ENCODE results near the gene NEDD4L. TPM values are rescaled to one million over a fixed set of nuclear protein-coding genes. Genes with fewer than 3 reads are reported as not detected.
"Not testable (repeated sequence)": the region's sequence is repeated elsewhere in the genome, so short reads cannot be mapped to it uniquely, and the experiment has no call there.

NEDD4L gene
- total and polyA plus RNA-seq, 3 donors from 2014 or later = 14.3 to 43.1 (median 42.7) TPM

DNA sequence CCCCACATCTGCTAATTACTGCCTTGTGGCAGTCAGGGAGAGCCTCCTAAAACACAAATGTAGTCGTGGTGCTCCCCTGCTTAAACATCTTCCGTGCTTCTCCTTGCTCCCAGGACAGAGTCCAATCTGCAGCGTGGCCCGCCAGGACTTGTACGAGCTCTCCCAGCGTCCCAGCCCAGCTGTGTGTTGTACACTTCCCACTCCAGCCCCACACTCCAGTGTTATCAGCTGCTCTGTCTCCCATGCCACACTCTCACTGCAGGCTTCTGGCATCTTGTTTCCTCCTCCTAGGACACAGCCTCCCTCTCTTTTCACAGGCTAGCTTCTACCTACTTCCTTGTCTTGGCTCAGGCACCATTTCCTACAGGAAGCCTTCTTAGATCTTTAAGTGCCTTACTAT is 385.4 kb downstream of the NEDD4L start:
- no peaks in the 10 kb centered on the region for H3K27me3 ChIP-seq
- no peak for DNase-seq
- WGBS, 2 donors = 45 to 68% methylated on average over 6 of the region's 6 CpGs
- H3K4me1 ChIP-seq = no peaks in the 10 kb centered on the region
- no peak overlapping the region for H3K27ac ChIP-seq
- intact Hi-C loops (cut with DNase I; ENCODE audit: low total_unique reads) = no loop called here
- H3K36me3 ChIP-seq (ENCODE audit: low read depth, missing control alignments) = no peaks in the 10 kb centered on the region
- TF ChIP-seq POLR2A (IDR thresholded peaks at IDR 0.05) = no peak
- no peak overlapping the region for H3K4me3 ChIP-seq
- H3K9me3 ChIP-seq = no peaks in the 10 kb centered on the region

DNA sequence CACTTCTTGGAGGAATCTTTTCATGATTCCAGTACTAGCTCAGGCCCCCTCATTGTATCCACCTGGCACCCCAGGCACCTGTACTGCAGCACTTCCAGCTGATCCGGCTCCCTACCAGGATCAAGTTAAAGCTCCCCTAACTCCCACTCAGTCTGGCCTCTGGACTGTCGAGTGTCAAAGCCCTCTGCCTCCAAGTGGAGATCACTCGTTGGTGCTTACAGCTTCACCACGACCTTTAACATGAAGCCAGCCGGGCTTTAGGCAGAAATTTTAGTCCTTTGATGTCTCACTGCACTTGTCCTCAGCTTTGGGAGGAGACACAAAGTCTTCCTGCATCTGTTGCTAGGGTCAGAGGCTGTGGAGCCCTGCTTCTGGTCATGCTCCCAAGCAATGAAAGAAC is 387.2 kb downstream of the NEDD4L start:
- H3K27me3 ChIP-seq = no peaks in the 10 kb centered on the region
- no peaks in the 10 kb centered on the region for H3K4me1 ChIP-seq
- no peak overlapping the region for H3K27ac ChIP-seq
- 73 to 82% methylated on average over 5 of the region's 5 CpGs for WGBS, 2 donors
- no peak overlapping the region for H3K4me3 ChIP-seq
- DNase-seq = no peak
- H3K9me3 ChIP-seq = no peaks in the 10 kb centered on the region
- H3K36me3 ChIP-seq (ENCODE audit: low read depth, missing control alignments) = no peaks in the 10 kb centered on the region
- intact Hi-C loops (cut with DNase I; ENCODE audit: low total_unique reads) = no loop called here
- TF ChIP-seq, protein P1, sequence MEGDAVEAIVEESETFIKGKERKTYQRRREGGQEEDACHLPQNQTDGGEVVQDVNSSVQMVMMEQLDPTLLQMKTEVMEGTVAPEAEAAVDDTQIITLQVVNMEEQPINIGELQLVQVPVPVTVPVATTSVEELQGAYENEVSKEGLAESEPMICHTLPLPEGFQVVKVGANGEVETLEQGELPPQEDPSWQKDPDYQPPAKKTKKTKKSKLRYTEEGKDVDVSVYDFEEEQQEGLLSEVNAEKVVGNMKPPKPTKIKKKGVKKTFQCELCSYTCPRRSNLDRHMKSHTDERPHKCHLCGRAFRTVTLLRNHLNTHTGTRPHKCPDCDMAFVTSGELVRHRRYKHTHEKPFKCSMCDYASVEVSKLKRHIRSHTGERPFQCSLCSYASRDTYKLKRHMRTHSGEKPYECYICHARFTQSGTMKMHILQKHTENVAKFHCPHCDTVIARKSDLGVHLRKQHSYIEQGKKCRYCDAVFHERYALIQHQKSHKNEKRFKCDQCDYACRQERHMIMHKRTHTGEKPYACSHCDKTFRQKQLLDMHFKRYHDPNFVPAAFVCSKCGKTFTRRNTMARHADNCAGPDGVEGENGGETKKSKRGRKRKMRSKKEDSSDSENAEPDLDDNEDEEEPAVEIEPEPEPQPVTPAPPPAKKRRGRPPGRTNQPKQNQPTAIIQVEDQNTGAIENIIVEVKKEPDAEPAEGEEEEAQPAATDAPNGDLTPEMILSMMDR (IDR thresholded peaks at IDR 0.05) = no peak
- no peak for TF ChIP-seq POLR2A (IDR thresholded peaks at IDR 0.05)

DNA sequence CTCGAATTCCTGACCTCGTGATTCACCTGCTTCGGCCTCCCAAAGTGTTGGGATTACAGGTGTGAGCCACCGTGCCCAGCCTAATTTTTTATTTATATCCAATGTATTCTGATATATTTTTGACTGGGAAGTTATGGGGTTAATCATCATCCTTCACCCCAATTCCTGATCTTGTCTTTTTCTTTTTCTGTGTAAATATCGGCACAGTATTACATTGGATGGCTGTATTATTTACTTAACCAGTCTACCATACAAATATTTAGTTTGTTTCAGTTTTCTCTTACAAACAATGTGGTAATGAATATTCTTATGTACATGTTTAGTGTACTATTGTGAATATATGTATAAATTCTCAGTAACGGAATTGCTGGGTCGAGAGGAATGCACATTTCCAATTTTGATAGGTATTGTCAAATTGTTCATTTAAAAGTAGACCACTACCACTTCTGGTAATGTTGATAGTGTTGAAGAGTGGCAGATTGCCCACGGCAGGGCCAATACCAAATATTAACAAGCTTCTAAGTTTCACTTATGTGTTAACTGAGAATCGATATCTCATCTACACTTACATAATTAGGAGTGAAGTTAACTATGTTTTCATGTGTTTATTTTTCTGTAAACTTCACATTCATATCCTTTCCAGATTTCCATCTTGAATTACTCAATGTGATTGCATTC is 388.2 kb downstream of the NEDD4L start:
- TF ChIP-seq, protein P1 (IDR thresholded peaks at IDR 0.05) = no peak
- TF ChIP-seq POLR2A (IDR thresholded peaks at IDR 0.05) = no peak
- Histone ChIP-seq H3K4me1 (no peaks in the 10 kb centered on the region), H3K4me3 (no peak overlapping the region), H3K9me3 (no peaks in the 10 kb centered on the region), H3K36me3 (ENCODE audit: low read depth, missing control alignments) (no peaks in the 10 kb centered on the region), H3K27me3 (no peaks in the 10 kb centered on the region), H3K27ac (no peak overlapping the region)
- intact Hi-C loops (cut with DNase I; ENCODE audit: low total_unique reads) = no loop called here
- 86 to 98% methylated on average over 9 of the region's 9 CpGs for WGBS, 2 donors
- no peak for DNase-seq

DNA sequence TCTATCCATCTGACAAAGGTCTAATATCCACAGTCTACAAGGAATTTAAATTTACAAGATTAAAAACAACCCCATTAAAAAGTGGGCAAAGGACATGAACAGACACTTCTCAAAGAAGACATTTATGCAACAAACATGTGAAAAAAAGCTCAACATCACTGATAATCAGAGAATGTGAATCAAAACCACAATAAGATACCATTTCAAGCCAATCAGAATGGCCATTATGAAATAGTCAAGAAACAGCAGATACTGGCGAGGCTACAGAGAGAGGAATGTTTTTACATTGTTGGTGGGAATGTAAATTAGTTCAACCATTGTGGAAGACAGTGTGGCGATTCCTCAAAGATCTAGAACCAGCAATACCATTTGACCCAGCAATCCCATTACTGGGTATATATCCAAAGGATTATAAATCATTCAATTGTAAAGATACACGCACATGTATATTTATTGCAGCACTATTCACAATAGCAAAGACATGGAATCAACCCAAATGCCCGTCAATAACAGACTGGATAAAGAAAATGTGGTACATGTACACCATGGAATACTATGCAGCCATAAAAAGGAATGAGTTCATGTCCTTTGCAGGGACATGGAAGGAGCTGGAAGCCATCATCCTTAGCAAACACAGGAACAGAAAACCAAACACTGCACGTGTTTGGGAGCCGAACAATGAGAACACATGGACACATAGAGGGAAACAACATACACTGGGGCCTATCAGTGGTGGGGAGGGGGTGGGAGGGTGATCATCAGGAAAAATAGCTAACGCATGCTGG is 391.4 kb downstream of the NEDD4L start:
- H3K27me3 ChIP-seq; intact Hi-C loops (cut with DNase I; ENCODE audit: low total_unique reads); H3K4me3 ChIP-seq; H3K36me3 ChIP-seq (ENCODE audit: low read depth, missing control alignments); H3K27ac ChIP-seq; H3K4me1 ChIP-seq; H3K9me3 ChIP-seq; DNase-seq: not testable (repeated sequence)
- WGBS, 2 donors = 93 to 94% methylated on average over 7 of the region's 7 CpGs

DNA sequence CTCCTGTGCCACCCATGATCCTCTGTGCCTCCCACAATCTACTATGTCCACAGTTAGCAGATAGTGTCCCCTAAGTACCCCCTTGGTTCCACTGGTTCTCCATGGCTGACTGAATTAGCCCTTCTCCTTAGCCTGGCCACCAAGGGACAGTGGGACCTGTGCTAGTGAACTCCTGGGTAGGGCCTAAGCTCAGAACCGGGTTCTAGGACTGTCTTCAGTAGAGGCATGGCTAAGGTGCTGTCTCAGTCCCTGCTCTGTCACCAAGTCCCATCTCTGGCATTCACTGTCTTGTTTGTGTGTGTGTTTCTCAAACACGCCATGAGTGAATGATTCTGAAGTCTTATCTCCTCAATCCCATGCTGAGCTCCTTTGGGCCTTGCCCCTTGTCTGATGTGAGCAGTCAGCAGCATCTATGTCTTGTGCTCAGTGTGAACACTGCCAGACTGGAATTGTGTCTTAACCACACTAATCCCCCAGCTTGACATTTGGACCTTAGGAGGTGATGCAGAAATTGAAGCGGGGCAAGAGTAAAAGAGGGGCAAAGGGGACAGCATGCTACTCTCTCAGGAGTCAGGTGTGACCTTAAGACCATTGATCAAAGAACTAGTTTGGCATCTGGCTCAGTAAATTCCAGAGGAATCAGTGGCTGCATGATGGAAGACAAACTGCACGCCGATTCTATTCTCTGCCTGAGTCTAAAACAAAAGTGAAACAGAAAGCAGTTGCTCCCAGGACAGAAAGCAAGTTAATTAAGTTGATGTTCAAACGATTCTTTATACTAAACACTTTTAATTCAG is 394.3 kb downstream of the NEDD4L start:
- DNase-seq = no peak
- peak overlapping the region in 1 of 2 donors; percentile 12 for H3K4me3 ChIP-seq
- no peaks in the 10 kb centered on the region for H3K9me3 ChIP-seq
- peaks cover 3% of the 10 kb centered on the region for H3K4me1 ChIP-seq
- no peak overlapping the region for H3K27ac ChIP-seq
- WGBS, 2 donors = 46 to 49% methylated on average over 6 of the region's 6 CpGs
- no peaks in the 10 kb centered on the region for H3K36me3 ChIP-seq (ENCODE audit: low read depth, missing control alignments)
- no peaks in the 10 kb centered on the region for H3K27me3 ChIP-seq
- no peak for TF ChIP-seq POLR2A (IDR thresholded peaks at IDR 0.05)
- TF ChIP-seq, protein P1 (IDR thresholded peaks at IDR 0.05) = no peak
- intact Hi-C loops (cut with DNase I; ENCODE audit: low total_unique reads) = no loop called here

All from testis (tissue), 3 donors.